ENCODE results near the gene RTEL1. TPM values are rescaled to one million over a fixed set of nuclear protein-coding genes. Genes with fewer than 3 reads are reported as not detected.

The RTEL1 gene
- 12.4 and 18.2 TPM in 2 replicates for total RNA-seq

DNA sequence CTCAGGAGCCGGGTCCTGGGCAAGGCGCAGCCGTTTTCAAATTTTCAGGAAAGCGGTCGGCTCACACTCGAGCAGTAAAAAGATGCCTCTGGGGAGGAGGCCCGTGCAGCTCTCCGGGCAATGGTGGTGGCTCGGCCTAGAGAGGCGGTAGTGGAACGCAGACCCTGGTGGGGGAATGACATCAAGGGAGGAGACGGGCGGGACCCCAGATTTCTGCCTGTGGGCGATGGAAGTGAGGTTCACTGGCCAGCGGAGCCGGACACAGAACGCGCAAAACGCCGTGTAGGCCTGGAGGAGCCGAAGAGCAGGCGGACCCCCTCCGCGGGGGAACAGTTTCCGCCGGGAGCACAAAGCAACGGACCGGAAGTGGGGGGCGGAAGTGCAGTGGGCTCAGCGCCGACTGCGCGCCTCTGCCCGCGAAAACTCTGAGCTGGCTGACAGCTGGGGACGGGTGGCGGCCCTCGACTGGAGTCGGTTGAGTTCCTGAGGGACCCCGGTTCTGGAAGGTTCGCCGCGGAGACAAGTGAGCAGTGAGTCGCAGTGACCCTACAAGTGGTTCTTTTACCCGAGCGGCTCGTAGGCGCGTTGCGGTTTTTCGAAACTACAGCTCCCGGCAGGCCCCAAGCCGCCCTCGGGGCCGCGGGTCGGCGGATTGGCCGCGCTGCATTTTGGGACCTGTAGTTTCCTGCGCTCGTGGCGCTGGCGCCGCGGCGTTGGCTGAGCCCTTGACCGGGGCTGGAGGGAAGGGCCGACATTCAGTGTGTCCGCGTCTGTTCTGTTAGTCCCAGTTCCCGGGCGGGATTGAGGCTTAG lies at the start of gene RTEL1:
Gene RTEL1, plus strand, starts transcription at position 376 of the 812 bp plus-strand sequence. CDS start 1,091 bp downstream, outside the sequence.

GRCh38 chr20:63626424-63627128 lies 31.5 kb upstream of the RTEL1 start, which contains the start of gene GMEB2:
TSS of gene GMEB2 (minus strand) at chr20:63627101. CDS start at chr20:63619397, 7,704 bp downstream.

GRCh38 chr20:63653041-63653973 lies 4.8 kb upstream of the RTEL1 start, which contains the start of gene STMN3:
TSS of gene STMN3 (minus strand) at chr20:63653424. CDS start at chr20:63653345, 79 bp downstream.

DNA sequence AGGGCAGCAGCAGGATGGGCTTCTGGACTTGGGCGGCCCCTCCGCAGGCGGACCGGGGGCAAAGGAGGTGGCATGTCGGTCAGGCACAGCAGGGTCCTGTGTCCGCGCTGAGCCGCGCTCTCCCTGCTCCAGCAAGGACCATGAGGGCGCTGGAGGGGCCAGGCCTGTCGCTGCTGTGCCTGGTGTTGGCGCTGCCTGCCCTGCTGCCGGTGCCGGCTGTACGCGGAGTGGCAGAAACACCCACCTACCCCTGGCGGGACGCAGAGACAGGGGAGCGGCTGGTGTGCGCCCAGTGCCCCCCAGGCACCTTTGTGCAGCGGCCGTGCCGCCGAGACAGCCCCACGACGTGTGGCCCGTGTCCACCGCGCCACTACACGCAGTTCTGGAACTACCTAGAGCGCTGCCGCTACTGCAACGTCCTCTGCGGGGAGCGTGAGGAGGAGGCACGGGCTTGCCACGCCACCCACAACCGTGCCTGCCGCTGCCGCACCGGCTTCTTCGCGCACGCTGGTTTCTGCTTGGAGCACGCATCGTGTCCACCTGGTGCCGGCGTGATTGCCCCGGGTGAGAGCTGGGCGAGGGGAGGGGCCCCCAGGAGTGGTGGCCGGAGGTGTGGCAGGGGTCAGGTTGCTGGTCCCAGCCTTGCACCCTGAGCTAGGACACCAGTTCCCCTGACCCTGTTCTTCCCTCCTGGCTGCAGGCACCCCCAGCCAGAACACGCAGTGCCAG lies 38.7 kb downstream of the RTEL1 start, which contains the start of gene TNFRSF6B:
Gene TNFRSF6B, plus strand, starts transcription at position 25 of the 729 bp plus-strand sequence. Its CDS starts 116 bp downstream, at position 141.

GRCh38 chr20:63707558-63708300 lies 49.6 kb downstream of the RTEL1 start, which contains the start of the genes ARFRP1 and ZGPAT:
TSS of gene ARFRP1 (minus strand) at chr20:63707976. CDS start at chr20:63707091, 885 bp downstream.
TSS of gene ZGPAT (plus strand) at chr20:63708039. CDS start at chr20:63708581, 542 bp downstream.

DNA sequence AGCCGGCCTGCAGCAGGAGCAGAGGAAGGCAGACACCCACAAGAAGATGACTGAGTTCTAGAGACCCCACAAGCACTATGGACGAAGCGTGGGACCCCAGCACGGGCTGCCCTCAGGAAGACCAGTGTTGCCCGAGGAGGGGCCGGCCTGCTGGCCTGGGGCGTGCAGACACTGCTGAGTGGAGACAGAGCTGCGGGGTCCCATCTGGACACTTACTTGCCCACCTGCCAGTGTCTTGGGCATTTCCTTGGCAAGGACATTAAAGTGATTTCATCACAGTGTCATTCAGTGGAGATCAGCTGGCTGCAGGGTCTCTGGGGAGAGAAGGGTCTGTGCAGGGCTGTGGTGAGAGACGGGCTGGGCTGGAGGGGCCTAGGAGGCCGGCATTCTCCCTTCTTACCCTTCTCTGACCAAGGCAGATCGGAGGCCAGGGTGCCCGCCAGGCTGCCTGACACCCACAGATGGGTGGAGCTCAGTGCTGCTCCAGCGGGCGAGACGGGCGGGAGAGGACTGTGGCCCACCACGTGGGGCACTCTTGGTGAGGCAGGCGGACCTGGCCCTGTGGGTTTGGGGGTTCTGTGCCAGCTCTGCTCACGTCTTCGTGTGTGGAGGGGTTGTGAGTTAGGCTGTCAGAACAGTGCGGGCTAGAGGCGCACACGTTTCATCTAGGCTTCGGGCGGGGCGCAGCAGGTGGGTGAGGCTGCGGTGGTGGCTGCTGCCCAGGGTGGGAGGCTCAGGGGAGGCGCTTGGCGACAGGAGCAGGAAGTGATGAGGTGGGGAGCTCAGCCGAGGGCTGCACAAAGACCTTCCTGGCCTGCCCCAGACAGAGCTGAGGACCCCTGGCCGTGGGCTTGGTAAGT lies 78.0 kb downstream of the RTEL1 start, which contains the start of gene LIME1:
Gene LIME1, plus strand, starts transcription at position 806 of the 860 bp plus-strand sequence. CDS start 886 bp downstream, outside the sequence.

DNA sequence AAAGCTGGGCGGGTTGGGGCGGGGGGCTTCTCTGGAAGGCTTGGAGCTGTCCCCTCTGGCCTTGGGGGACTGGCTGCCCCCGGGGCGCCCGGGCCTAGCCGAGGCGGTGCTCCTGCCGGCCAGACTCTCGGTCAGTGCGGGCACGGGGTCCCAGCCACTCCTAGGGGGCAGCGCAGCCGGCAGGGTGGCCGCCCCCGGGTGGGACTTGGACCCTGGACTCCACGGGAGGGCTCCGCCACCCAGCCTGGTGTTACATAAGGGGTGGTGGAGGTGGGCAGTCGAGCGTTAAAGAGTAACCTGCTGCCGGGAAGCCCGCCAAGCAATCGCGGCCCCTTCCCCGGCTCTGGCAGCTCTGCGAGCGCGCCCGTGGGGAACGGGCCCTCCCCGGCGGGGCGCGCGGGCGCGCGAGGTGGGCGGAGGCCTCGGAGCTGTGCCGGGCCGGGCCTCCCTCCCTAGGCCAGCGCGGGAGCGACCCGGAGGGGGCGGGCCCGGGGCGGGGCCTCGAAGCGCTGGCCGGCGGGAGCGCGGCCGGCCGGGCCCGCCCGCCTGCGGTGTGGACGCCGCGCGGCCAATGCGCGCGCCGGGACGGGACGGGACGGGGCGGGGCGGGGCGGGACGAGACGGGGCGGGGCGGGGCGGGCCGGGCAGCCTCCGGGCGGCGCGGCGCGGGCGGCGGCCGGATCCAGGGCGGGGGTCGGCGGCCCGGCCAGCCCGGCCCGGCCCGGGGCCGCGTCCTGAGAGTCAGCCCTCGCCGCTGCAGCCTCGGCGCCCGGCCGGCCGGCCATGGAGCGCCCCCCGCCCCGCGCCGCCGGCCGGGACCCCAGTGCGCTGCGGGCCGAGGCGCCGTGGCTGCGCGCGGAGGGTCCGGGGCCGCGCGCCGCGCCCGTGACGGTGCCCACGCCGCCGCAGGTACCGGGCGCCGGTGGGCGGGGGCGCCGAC lies 81.3 kb downstream of the RTEL1 start, which contains the start of gene SLC2A4RG:
Gene SLC2A4RG, plus strand, starts transcription at position 647 of the 940 bp plus-strand sequence. Its CDS starts 137 bp downstream, at position 784.

Other genes with a start within 250 kb of the RTEL1 start
- gene KCNQ2, start 185.7 kb upstream of the RTEL1 start, total RNA-seq, result not detected in 2 replicates
- gene EEF1A2, start 159.2 kb upstream of the RTEL1 start, total RNA-seq, result 1.3 and 1.4 TPM in 2 replicates
- 107 and 208 TPM in 2 replicates for gene PPDPF, start 137.5 kb upstream of the RTEL1 start, total RNA-seq
- gene PTK6, start 120.9 kb upstream of the RTEL1 start, total RNA-seq, result not detected in 2 replicates
- gene SRMS, start 110.6 kb upstream of the RTEL1 start, total RNA-seq, result not detected in 2 replicates
- gene FNDC11, start 104.2 kb upstream of the RTEL1 start, total RNA-seq, result 0.78 TPM in 1 of 2 replicates, not detected in the other
- 40.4 and 58.7 TPM in 2 replicates for gene HELZ2, start 84.1 kb upstream of the RTEL1 start, total RNA-seq
- 12.3 and 14.0 TPM in 2 replicates for gene GMEB2, start 31.2 kb upstream of the RTEL1 start, total RNA-seq
- gene STMN3, start 4.9 kb upstream of the RTEL1 start, total RNA-seq, result 38.9 and 65.8 TPM in 2 replicates
- gene TNFRSF6B, start 38.3 kb downstream of the RTEL1 start, total RNA-seq, result 3.6 and 144 TPM in 2 replicates
- 42.3 and 45.3 TPM in 2 replicates for gene ARFRP1, start 49.7 kb downstream of the RTEL1 start, total RNA-seq
- gene ZGPAT, start 49.7 kb downstream of the RTEL1 start, total RNA-seq, result 17.3 and 23.1 TPM in 2 replicates
- 1.3 and 1.9 TPM in 2 replicates for gene LIME1, start 78.4 kb downstream of the RTEL1 start, total RNA-seq
- gene SLC2A4RG, start 81.5 kb downstream of the RTEL1 start, total RNA-seq, result 25.2 and 58.7 TPM in 2 replicates
- gene ZBTB46, start 173.0 kb downstream of the RTEL1 start, total RNA-seq, result 3.7 TPM in 2 replicates
- gene ABHD16B, start 203.2 kb downstream of the RTEL1 start, total RNA-seq, result not detected in 2 replicates
- gene TPD52L2, start 207.0 kb downstream of the RTEL1 start, total RNA-seq, result 83.8 and 132 TPM in 2 replicates
- 40.2 and 42.1 TPM in 2 replicates for gene DNAJC5, start 236.8 kb downstream of the RTEL1 start, total RNA-seq

All from epithelial cell of alveolus of lung (primary cell).